ENCODE measurements around the gene PARP9.
A peak's percentile ranks its signal among the peaks of the same experiment; 100 is the strongest.

The PARP9 gene

DNA sequence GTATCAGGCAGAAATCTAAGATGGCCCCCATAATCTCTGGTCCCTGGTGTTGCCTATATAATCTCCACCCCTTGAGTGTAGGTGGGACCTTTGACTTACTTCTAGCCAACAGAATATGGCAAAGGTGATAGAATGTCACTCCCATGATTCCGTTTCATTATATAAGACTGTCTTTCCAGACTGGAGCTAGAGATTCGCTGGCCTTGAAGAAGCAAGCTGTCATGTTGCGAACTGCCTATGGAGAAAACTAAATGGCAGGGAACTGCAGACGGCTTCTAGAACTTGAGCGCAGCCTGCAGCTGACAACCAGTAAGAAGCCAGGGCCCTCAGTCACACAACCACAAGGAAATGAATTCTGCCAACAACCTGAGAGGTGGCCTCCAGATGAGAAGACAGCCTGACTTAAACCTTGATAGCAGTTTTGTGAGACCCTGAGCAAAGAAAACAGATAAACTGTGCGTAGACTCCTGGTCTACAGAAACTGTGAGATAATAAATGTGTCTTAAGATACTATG lies 47.2 kb downstream of the PARP9 start:
- H4K8ac ChIP-seq (ENCODE audit: low read depth, low read length), result no peak overlapping the region
- H2BK5ac ChIP-seq (ENCODE audit: low read length), result no peak overlapping the region
- peaks cover 0 to 4% of the 10 kb centered on the region in 2 donors for H3K36me3 ChIP-seq (replicated peaks in 1 of 2; ENCODE audit: control insufficient read depth in 2 of 2, insufficient read depth in 2 of 2, low read length in 2 of 2)
- no CpG with 5 or more reads among the region's 6 CpGs for WGBS, 2 donors (ENCODE audit: extremely low coverage in 2 of 2, insufficient read length in 2 of 2, insufficient replicate concordance in 1 of 2)
- peak overlapping the region; percentile 77 for H2AFZ ChIP-seq (ENCODE audit: low read length)
- no peak overlapping the region for H3K27ac ChIP-seq (replicated peaks; ENCODE audit: low read length)
- H2BK12ac ChIP-seq (ENCODE audit: low read length), result no peak overlapping the region
- H3K4me2 ChIP-seq (ENCODE audit: insufficient read depth, low read length, poor library complexity, severe bottlenecking), result no peak overlapping the region
- H3K4me1 ChIP-seq (ENCODE audit: control insufficient read depth in 2 of 2, insufficient read depth in 1 of 2, low read depth in 1 of 2, low read length in 2 of 2), result peaks cover 2 to 4% of the 10 kb centered on the region in 2 donors
- no peak overlapping the region for H3K9ac ChIP-seq (ENCODE audit: low read depth, low read length, poor library complexity)
- H2AK5ac ChIP-seq (ENCODE audit: low read depth, low read length), result no peak overlapping the region
- H3K4ac ChIP-seq (ENCODE audit: low read length), result no peak overlapping the region
- peaks cover 0 to 6% (median 0%) of the 10 kb centered on the region in 3 experiments for H3K27me3 ChIP-seq (ENCODE audit: control insufficient read depth in 3 of 3, insufficient read depth in 3 of 3, low read depth in 1 of 3, low read length in 3 of 3)
- H3K9me3 ChIP-seq (replicated peaks in 1 of 2; ENCODE audit: control insufficient read depth in 2 of 2, insufficient read depth in 1 of 2, low read depth in 1 of 2, low read length in 2 of 2), result no peaks in the 10 kb centered on the region
- DNase-seq (ENCODE audit: low spot score), result no peak
- H2BK120ac ChIP-seq (ENCODE audit: low read depth, low read length), result no peak overlapping the region
- H3K4me3 ChIP-seq (ENCODE audit: low read length in 2 of 2), result no peak overlapping the region
- H3K23ac ChIP-seq (ENCODE audit: low read depth, low read length, poor library complexity), result no peak overlapping the region
- H3K79me1 ChIP-seq (ENCODE audit: low read depth, low read length), result peaks cover 6% of the 10 kb centered on the region
- H2BK15ac ChIP-seq (ENCODE audit: low read length), result no peak overlapping the region
- no peak overlapping the region for H3K14ac ChIP-seq (ENCODE audit: low read length)
- no peak overlapping the region for H3K18ac ChIP-seq (ENCODE audit: low read length)
- no peak overlapping the region for H4K91ac ChIP-seq (ENCODE audit: low read depth, low read length, poor library complexity)

DNA sequence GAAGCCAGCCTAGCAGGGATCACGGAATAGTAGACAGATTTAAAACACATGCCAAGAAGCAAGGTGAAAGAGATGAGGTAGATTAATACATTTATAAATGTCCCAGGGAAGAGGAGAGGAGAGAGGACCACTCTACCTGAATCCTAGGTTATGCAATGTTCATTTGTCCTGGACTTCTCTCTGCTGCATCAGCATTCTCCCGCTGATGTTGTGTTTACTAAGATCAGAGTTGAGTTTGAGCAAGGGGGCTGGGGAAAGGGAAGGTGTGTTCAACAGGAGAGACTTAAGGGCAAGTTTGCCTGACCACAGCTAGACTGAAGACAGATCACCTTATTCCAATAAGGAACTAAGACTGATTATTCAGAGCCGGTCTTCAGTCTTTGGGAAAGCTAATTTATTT lies 48.2 kb downstream of the PARP9 start:
- WGBS, 2 donors (ENCODE audit: extremely low coverage in 2 of 2, insufficient read length in 2 of 2, insufficient replicate concordance in 1 of 2), result no CpG with 5 or more reads among the region's 3 CpGs

DNA sequence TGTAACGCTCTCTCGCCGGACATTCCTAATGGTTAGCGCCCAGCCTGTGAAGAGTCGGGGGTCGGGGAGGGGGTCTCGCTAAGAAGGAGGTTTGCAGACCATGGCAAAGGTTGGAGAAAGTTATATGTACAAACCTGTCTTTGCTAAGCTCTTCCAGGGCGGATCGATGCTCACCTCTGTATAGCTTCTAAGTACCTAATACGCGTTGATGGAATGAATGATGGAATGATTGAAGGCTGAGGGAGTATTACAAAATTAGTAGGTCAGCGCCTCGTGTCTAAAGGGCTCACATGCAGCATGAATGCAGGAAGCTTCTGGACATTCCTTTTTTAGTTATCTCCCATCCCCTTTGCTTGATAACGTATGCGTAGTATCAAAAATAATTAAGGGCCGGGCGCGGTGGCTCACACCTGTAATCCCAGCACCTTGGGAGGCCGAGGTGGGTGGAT lies 49.1 kb downstream of the PARP9 start:
- no peak overlapping the region for H3K18ac ChIP-seq (ENCODE audit: low read length)
- no peak overlapping the region for H3K4ac ChIP-seq (ENCODE audit: low read length)
- no peak overlapping the region for H2BK12ac ChIP-seq (ENCODE audit: low read length)
- H3K79me1 ChIP-seq (ENCODE audit: low read depth, low read length), result peaks cover 6% of the 10 kb centered on the region
- peak overlapping the region; percentile 59 for H3K4me2 ChIP-seq (ENCODE audit: insufficient read depth, low read length, poor library complexity, severe bottlenecking)
- H3K27ac ChIP-seq (replicated peaks; ENCODE audit: low read length), result no peak overlapping the region
- no peak overlapping the region for H3K14ac ChIP-seq (ENCODE audit: low read length)
- H3K9me3 ChIP-seq (replicated peaks in 1 of 2; ENCODE audit: control insufficient read depth in 2 of 2, insufficient read depth in 1 of 2, low read depth in 1 of 2, low read length in 2 of 2), result peaks cover 0 to 4% of the 10 kb centered on the region in 2 donors
- peaks cover 0 to 11% of the 10 kb centered on the region in 2 donors for H3K36me3 ChIP-seq (replicated peaks in 1 of 2; ENCODE audit: control insufficient read depth in 2 of 2, insufficient read depth in 2 of 2, low read length in 2 of 2)
- no peak overlapping the region for H3K9ac ChIP-seq (ENCODE audit: low read depth, low read length, poor library complexity)
- no peak overlapping the region for H3K23ac ChIP-seq (ENCODE audit: low read depth, low read length, poor library complexity)
- no peak overlapping the region for H2BK15ac ChIP-seq (ENCODE audit: low read length)
- H2AK5ac ChIP-seq (ENCODE audit: low read depth, low read length), result no peak overlapping the region
- H2BK120ac ChIP-seq (ENCODE audit: low read depth, low read length), result no peak overlapping the region
- WGBS, 2 donors (ENCODE audit: extremely low coverage in 2 of 2, insufficient read length in 2 of 2, insufficient replicate concordance in 1 of 2), result no CpG with 5 or more reads among the region's 19 CpGs
- H3K4me1 ChIP-seq (ENCODE audit: control insufficient read depth in 2 of 2, insufficient read depth in 1 of 2, low read depth in 1 of 2, low read length in 2 of 2), result peaks cover 4 to 5% of the 10 kb centered on the region in 2 donors
- H2AFZ ChIP-seq (ENCODE audit: low read length), result peak overlapping the region; percentile 92
- H4K91ac ChIP-seq (ENCODE audit: low read depth, low read length, poor library complexity), result no peak overlapping the region
- H3K27me3 ChIP-seq (ENCODE audit: control insufficient read depth in 3 of 3, insufficient read depth in 3 of 3, low read depth in 1 of 3, low read length in 3 of 3), result peaks cover 0 to 6% (median 0%) of the 10 kb centered on the region in 3 experiments
- no peak overlapping the region for H4K8ac ChIP-seq (ENCODE audit: low read depth, low read length)
- H3K4me3 ChIP-seq (ENCODE audit: low read length in 2 of 2), result peak overlapping the region in 1 of 2 donors; percentile 79
- no peak overlapping the region for H2BK5ac ChIP-seq (ENCODE audit: low read length)
- no peak for DNase-seq (ENCODE audit: low spot score)

More for the DNA sequence above, 48.2 kb downstream of the PARP9 start:
- Histone ChIP-seq H3K23ac (ENCODE audit: low read depth, low read length, poor library complexity) (no peak overlapping the region), H3K4ac (ENCODE audit: low read length) (no peak overlapping the region), H2BK5ac (ENCODE audit: low read length) (no peak overlapping the region), H3K18ac (ENCODE audit: low read length) (no peak overlapping the region), H3K79me1 (ENCODE audit: low read depth, low read length) (peaks cover 6% of the 10 kb centered on the region), H3K9ac (ENCODE audit: low read depth, low read length, poor library complexity) (no peak overlapping the region), H3K27me3 (ENCODE audit: control insufficient read depth in 3 of 3, insufficient read depth in 3 of 3, low read depth in 1 of 3, low read length in 3 of 3) (peaks cover 0 to 6% (median 0%) of the 10 kb centered on the region in 3 experiments), H3K4me3 (ENCODE audit: low read length in 2 of 2) (no peak overlapping the region), H4K8ac (ENCODE audit: low read depth, low read length) (no peak overlapping the region), H2AFZ (ENCODE audit: low read length) (peak overlapping the region; percentile 77), H3K36me3 (replicated peaks in 1 of 2; ENCODE audit: control insufficient read depth in 2 of 2, insufficient read depth in 2 of 2, low read length in 2 of 2) (peaks cover 0 to 5% of the 10 kb centered on the region in 2 donors), H2BK120ac (ENCODE audit: low read depth, low read length) (no peak overlapping the region), H3K14ac (ENCODE audit: low read length) (no peak overlapping the region), H2AK5ac (ENCODE audit: low read depth, low read length) (no peak overlapping the region), H4K91ac (ENCODE audit: low read depth, low read length, poor library complexity) (no peak overlapping the region), H3K9me3 (replicated peaks in 1 of 2; ENCODE audit: control insufficient read depth in 2 of 2, insufficient read depth in 1 of 2, low read depth in 1 of 2, low read length in 2 of 2) (no peaks in the 10 kb centered on the region), H2BK12ac (ENCODE audit: low read length) (no peak overlapping the region), H2BK15ac (ENCODE audit: low read length) (no peak overlapping the region), H3K4me2 (ENCODE audit: insufficient read depth, low read length, poor library complexity, severe bottlenecking) (no peak overlapping the region), H3K27ac (replicated peaks; ENCODE audit: low read length) (no peak overlapping the region), H3K4me1 (ENCODE audit: control insufficient read depth in 2 of 2, insufficient read depth in 1 of 2, low read depth in 1 of 2, low read length in 2 of 2) (peaks cover 4 to 5% of the 10 kb centered on the region in 2 donors)
- DNase-seq (ENCODE audit: low spot score), result no peak

DNA sequence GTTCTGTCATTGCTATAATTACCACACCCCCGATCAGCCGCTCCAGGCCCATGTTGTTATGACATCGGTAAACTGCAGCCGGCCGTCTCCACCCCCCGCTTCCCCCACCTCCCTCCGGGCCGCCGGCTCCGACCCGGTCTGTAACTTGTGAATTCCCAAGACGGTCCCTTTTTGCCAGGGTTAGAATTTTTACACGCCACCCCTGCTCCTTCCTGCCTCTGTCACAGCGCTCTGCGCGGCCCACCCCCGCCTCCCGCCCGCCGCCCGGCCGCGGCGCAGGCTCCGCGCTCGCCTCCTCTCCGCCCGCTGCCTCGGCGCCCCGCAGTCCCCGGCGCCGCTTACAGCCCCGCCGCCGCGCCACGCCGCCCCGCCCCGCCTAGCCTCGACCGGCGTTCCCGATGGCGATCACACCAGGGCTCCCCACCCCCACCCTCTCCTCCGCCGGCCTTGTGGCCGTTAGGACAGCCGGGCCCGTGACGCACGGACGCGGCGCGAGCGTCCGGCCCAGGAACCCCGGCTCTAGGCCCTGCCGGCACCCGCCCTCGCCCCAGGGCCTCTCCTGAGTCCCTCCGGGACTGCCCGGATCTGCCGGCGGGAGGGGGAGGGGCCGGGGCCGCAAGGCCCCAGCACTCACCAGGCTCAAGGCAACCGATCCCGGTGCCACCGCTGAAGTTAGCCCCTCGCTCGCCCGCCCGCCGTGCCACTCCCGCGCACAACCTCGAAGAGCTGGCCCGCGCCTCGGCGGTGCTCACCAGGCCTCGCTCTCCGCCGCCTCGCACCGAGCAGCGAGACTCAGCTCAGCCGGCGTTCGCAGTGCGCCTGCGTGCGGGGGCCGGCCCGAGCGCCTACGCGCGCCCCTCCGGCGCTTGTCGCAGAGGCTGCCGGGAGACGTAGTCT lies 49.7 kb downstream of the PARP9 start, which contains the start of gene KPNA1:
Gene KPNA1 (minus strand): TSS at position 817 of the 897 bp plus-strand sequence. CDS start 18,374 bp downstream, outside the sequence.
- no peak within 1 kb of the TSS for H3K14ac ChIP-seq (ENCODE audit: low read length)
- H3K27me3 ChIP-seq (ENCODE audit: control insufficient read depth in 3 of 3, insufficient read depth in 3 of 3, low read depth in 1 of 3, low read length in 3 of 3), result peaks cover 0 to 6% (median 0%) of the 10 kb centered on the region in 3 experiments
- DNase-seq (ENCODE audit: low spot score), result peak; percentile 84
- peaks cover 0 to 11% of the 10 kb centered on the region in 2 donors for H3K36me3 ChIP-seq (replicated peaks in 1 of 2; ENCODE audit: control insufficient read depth in 2 of 2, insufficient read depth in 2 of 2, low read length in 2 of 2)
- no CpG with 5 or more reads among the region's 109 CpGs for WGBS, 2 donors (ENCODE audit: extremely low coverage in 2 of 2, insufficient read length in 2 of 2, insufficient replicate concordance in 1 of 2)
- peak within 1 kb of the TSS; percentile 92 for H2AFZ ChIP-seq (ENCODE audit: low read length)
- H2AK5ac ChIP-seq (ENCODE audit: low read depth, low read length), result peak within 1 kb of the TSS; percentile 54
- peaks cover 4 to 5% of the 10 kb centered on the region in 2 donors for H3K4me1 ChIP-seq (ENCODE audit: control insufficient read depth in 2 of 2, insufficient read depth in 1 of 2, low read depth in 1 of 2, low read length in 2 of 2)
- no peak within 1 kb of the TSS for H4K91ac ChIP-seq (ENCODE audit: low read depth, low read length, poor library complexity)
- no peak within 1 kb of the TSS for H2BK15ac ChIP-seq (ENCODE audit: low read length)
- peak within 1 kb of the TSS; percentile 93 for H3K27ac ChIP-seq (replicated peaks; ENCODE audit: low read length)
- H3K4ac ChIP-seq (ENCODE audit: low read length), result no peak within 1 kb of the TSS
- peak within 1 kb of the TSS; percentile 93 for H3K23ac ChIP-seq (ENCODE audit: low read depth, low read length, poor library complexity)
- H3K9me3 ChIP-seq (replicated peaks in 1 of 2; ENCODE audit: control insufficient read depth in 2 of 2, insufficient read depth in 1 of 2, low read depth in 1 of 2, low read length in 2 of 2), result peaks cover 0 to 4% of the 10 kb centered on the region in 2 donors
- no peak within 1 kb of the TSS for H4K8ac ChIP-seq (ENCODE audit: low read depth, low read length)
- peak within 1 kb of the TSS; percentile 97 for H3K9ac ChIP-seq (ENCODE audit: low read depth, low read length, poor library complexity)
- H3K18ac ChIP-seq (ENCODE audit: low read length), result peak within 1 kb of the TSS; percentile 98
- H3K4me2 ChIP-seq (ENCODE audit: insufficient read depth, low read length, poor library complexity, severe bottlenecking), result peak within 1 kb of the TSS; percentile 59
- peak within 1 kb of the TSS; percentile 79 to 100 for H3K4me3 ChIP-seq (ENCODE audit: low read length in 2 of 2)
- H2BK12ac ChIP-seq (ENCODE audit: low read length), result no peak within 1 kb of the TSS
- no peak within 1 kb of the TSS for H2BK120ac ChIP-seq (ENCODE audit: low read depth, low read length)
- peaks cover 6% of the 10 kb centered on the region for H3K79me1 ChIP-seq (ENCODE audit: low read depth, low read length)
- H2BK5ac ChIP-seq (ENCODE audit: low read length), result peak within 1 kb of the TSS; percentile 82

All from neuronal stem cell (in vitro differentiated cells).